Spleen (tissue), 11 donors: ENCODE results near the gene BARHL1. TPM values are rescaled to one million over a fixed set of nuclear protein-coding genes. Genes with fewer than 3 reads are reported as not detected.

Experiments
- DNase-seq: peaks from one replicate; pipeline ENCODE4 v3.0.0-alpha.2; 2020
- H3K27ac ChIP-seq, 8 donors: fragments of 200-600 bp; sonication (generic) in 7 of 8; 1 replicate in 4 of 8; 2 replicates in 4 of 8; pipeline versions ENCODE4 v1.5.0 to v1.8.0; 2016 to 2021; ENCODE audit warnings: inconsistent platforms in 4 of 8, mild to moderate bottlenecking in 4 of 8, moderate library complexity in 1 of 8
- H3K27me3 ChIP-seq, 7 donors: fragments of 200-600 bp; sonication (generic) in 6 of 7; replicated peaks in 1 of 7; 1 replicate in 4 of 7; 2 replicates in 3 of 7; pipeline versions ENCODE4 v1.5.0 to v1.8.0; 2016 to 2021; ENCODE audit warnings: inconsistent platforms in 3 of 7, mild to moderate bottlenecking in 1 of 7
- H3K36me3 ChIP-seq, 6 donors: fragments of 200-600 bp; sonication (generic) in 5 of 6; 1 replicate in 4 of 6; 2 replicates in 2 of 6; pipeline versions ENCODE4 v1.5.0 to v1.8.0; 2016 to 2021; ENCODE audit warnings: inconsistent platforms in 2 of 6
- H3K4me1 ChIP-seq, 6 donors: fragments of 200-600 bp; sonication (generic) in 5 of 6; 1 replicate in 3 of 6; 2 replicates in 3 of 6; pipeline versions ENCODE4 v1.5.0 to v1.8.0; 2016 to 2021; ENCODE audit warnings: inconsistent platforms in 3 of 6
- H3K4me3 ChIP-seq, 8 donors: fragments of 200-600 bp; sonication (generic) in 7 of 8; 1 replicate in 4 of 8; 2 replicates in 4 of 8; pipeline versions ENCODE4 v1.5.0 to v1.8.0; 2016 to 2021; ENCODE audit warnings: inconsistent platforms in 4 of 8, mild to moderate bottlenecking in 4 of 8, moderate library complexity in 2 of 8
- H3K9me3 ChIP-seq, 8 donors: fragments of 200-600 bp; sonication (generic) in 7 of 8; 1 replicate in 4 of 8; 2 replicates in 4 of 8; pipeline versions ENCODE4 v1.5.0 to v1.8.0; 2016 to 2021; ENCODE audit warnings: inconsistent platforms in 4 of 8
- POLR2A ChIP-seq, 3 donors: fragments of 450-650 bp; IDR thresholded peaks; one replicate each; pipeline ENCODE4 v1.5.1; 2017; ENCODE audit warnings: antibody characterized with exemption in 3 of 3, mild to moderate bottlenecking in 1 of 3
- POLR2AphosphoS5 ChIP-seq, 3 donors: sonication (generic); formaldehyde crosslinking; IDR thresholded peaks; one replicate each; pipeline ENCODE4 v1.5.1; 2017; ENCODE audit warnings: antibody characterized with exemption in 3 of 3
- WGBS, 5 donors: extraction: QIAGEN DNeasy Blood & Tissue Kit in 3 of 5; methylation state at CpG; one replicate each; pipeline versions ENCODE4 v1.1.5 to v1.1.7; 2013 to 2018; 5-methylcytosine and 5-hydroxymethylcytosine counted together
- intact Hi-C: fragments of 100-400 bp; cut with DNase I; formaldehyde crosslinking; loops from one replicate; pipeline ENCODE4 v1.15.0; 2023; ENCODE audit warnings: low total_unique reads
- polyA plus RNA-seq, 3 donors: library from polyadenylated mRNA; stranded (reverse); fragments of 200-250 nt; gene quantifications; one replicate each; pipeline ENCODE4 v1.2.1, GENCODE V29; 2013
- total RNA-seq, 7 donors: library from RNA; depleted of rRNA in 3 of 7; stranded (reverse); fragments of >200 nt in 3 of 7; fragmentation: NEBNext Ultra II Directional in 4 of 7; extraction: Animal tissue kit (Norgen Biotek cat#: 25700) in 4 of 7; gene quantifications; one replicate each; pipeline versions ENCODE4 v1.1.0 to v1.2.1, GENCODE V29; 2016 to 2021
- TF ChIP-seq, protein P1 (sequence below), 11 experiments: fragments of 200-600 bp in 7 of 11; fragments of 450-650 bp in 4 of 11; sonication (generic) in 4 of 11; IDR thresholded peaks in 8 of 11; conservative IDR thresholded peaks in 3 of 11; 1 replicate in 7 of 11; 2 replicates in 4 of 11; pipeline versions ENCODE4 v1.4.0 to v1.8.0; 2016 to 2021; ENCODE audit warnings: antibody characterized with exemption in 11 of 11, inconsistent platforms in 4 of 11, mild to moderate bottlenecking in 1 of 11
- donor health status: healthy with polysubstance abuse.
- donor health status: DM: no; HTN: no; CAD: no; lungs with moderate emphysema.
- donor health status: DM: no; HTN: no; CAD: no.
- donor health status: Bipolar disorder and iron deficiency.
- donor health status: healthy.
- donor health status: DM: no; HTN: no; CAD: no.
- donor health status: DM: yes; HTN: yes; CAD: no.

The BARHL1 gene
- total and polyA plus RNA-seq, 10 donors: not detected

GRCh38 chr9:132547052-132547431 is 35.4 kb upstream of the BARHL1 start:
- Histone ChIP-seq H3K27me3 (peaks cover 0 to 32% (median 4%) of the 10 kb centered on the region in 7 donors), H3K36me3 (no peaks in the 10 kb centered on the region), H3K27ac (peak overlapping the region in 3 of 8 donors; percentile 22 to 84 (median 78)), H3K4me1 (peaks cover 0 to 44% (median 23%) of the 10 kb centered on the region in 6 donors), H3K4me3 (no peak overlapping the region), H3K9me3 (no peaks in the 10 kb centered on the region)
- no peak for DNase-seq
- intact Hi-C loops: no loop called here
- TF ChIP-seq, protein P1, sequence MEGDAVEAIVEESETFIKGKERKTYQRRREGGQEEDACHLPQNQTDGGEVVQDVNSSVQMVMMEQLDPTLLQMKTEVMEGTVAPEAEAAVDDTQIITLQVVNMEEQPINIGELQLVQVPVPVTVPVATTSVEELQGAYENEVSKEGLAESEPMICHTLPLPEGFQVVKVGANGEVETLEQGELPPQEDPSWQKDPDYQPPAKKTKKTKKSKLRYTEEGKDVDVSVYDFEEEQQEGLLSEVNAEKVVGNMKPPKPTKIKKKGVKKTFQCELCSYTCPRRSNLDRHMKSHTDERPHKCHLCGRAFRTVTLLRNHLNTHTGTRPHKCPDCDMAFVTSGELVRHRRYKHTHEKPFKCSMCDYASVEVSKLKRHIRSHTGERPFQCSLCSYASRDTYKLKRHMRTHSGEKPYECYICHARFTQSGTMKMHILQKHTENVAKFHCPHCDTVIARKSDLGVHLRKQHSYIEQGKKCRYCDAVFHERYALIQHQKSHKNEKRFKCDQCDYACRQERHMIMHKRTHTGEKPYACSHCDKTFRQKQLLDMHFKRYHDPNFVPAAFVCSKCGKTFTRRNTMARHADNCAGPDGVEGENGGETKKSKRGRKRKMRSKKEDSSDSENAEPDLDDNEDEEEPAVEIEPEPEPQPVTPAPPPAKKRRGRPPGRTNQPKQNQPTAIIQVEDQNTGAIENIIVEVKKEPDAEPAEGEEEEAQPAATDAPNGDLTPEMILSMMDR (IDR thresholded peaks at IDR 0.05 in 8 of 11, conservative IDR thresholded peaks at IDR 0.05 in 3 of 11): no peak
- TF ChIP-seq POLR2A (IDR thresholded peaks at IDR 0.05) (no peak), POLR2AphosphoS5 (IDR thresholded peaks at IDR 0.05) (no peak)
- 68 to 90% (median 78%) methylated on average over 3 to 7 of the region's 7 CpGs for WGBS, 5 donors

DNA sequence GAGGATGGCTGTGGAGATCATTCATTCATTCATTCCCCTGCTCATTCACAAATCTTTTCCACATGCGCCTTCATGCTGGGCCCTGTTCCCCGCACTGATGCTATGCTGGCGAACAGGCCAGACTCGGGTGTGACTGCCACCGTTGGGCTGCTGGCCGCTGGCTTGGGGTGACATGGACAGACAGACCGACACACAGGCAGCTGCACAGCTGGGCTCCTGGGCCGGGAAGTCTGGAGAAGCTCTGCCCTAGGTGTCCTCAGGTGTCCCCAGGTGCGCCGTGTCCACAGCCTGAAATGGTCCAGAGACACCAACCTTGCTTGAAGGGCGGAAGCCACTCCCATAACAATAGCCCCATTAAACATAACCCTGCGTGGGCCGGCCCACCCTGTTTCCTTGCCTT is 35.0 kb upstream of the BARHL1 start:
- no peak for TF ChIP-seq POLR2A (IDR thresholded peaks at IDR 0.05)
- TF ChIP-seq POLR2AphosphoS5 (IDR thresholded peaks at IDR 0.05): no peak
- TF ChIP-seq, protein P1 (IDR thresholded peaks at IDR 0.05 in 8 of 11, conservative IDR thresholded peaks at IDR 0.05 in 3 of 11): no peak
- 77 to 85% (median 79%) methylated on average over 10 to 13 of the region's 13 CpGs for WGBS, 5 donors
- Histone ChIP-seq H3K36me3 (no peaks in the 10 kb centered on the region), H3K27ac (peak overlapping the region in 5 of 8 donors; percentile 22 to 84 (median 78)), H3K4me1 (peaks cover 0 to 44% (median 23%) of the 10 kb centered on the region in 6 donors), H3K27me3 (peaks cover 0 to 32% (median 4%) of the 10 kb centered on the region in 7 donors), H3K9me3 (no peaks in the 10 kb centered on the region), H3K4me3 (no peak overlapping the region)
- intact Hi-C loops: no loop called here
- no peak for DNase-seq

DNA sequence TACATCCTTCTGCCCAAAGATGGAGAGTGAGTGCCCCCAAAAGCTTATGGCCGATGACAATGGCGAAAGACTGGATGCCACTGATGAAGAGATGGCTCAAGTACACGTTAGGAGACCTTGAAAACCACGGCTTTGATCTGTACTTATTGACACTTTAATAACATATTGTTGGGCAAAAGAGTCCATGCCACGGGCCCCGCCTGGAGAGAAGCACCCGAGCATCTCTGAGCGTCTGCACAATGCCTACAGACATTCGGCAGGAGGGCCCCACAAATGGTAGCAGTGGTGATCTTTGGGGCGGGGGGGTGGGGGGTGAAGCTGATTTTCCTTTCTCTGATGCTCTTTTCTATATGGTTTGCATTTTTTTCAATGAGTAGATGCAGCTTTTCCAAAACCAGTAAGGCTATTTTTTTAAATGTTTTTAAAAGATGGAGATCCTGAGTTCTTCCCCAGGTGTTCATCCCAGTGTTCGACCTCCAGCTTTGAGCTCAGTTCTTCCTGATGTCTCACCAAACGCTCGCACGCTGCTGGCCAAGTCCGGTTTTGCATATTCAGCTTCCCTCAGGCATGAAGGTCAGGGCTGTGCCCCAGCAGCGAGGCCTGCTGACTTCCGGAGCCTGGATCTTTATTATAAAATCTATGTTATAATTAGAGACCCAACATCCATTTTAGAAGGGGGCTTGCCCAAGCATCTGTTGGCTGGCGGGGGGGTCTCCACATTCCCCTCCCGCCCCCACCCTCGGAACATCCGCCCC is 34.3 kb upstream of the BARHL1 start:
- no peak for TF ChIP-seq POLR2A (IDR thresholded peaks at IDR 0.05)
- peak in 2 of 3 donors; percentile 58 to 62 for TF ChIP-seq POLR2AphosphoS5 (IDR thresholded peaks at IDR 0.05)
- Histone ChIP-seq H3K27me3 (peaks cover 0 to 32% (median 4%) of the 10 kb centered on the region in 7 donors), H3K9me3 (peaks cover 0 to 4% (median 0%) of the 10 kb centered on the region in 8 donors), H3K4me1 (peaks cover 0 to 44% (median 23%) of the 10 kb centered on the region in 6 donors), H3K36me3 (no peaks in the 10 kb centered on the region), H3K27ac (peak overlapping the region; percentile 48 to 84 (median 74)), H3K4me3 (no peak overlapping the region)
- WGBS, 5 donors: 63 to 79% (median 71%) methylated on average over 21 of the region's 21 CpGs
- no peak for DNase-seq
- intact Hi-C loops: no loop called here

GRCh38 chr9:132548751-132549640 is 33.4 kb upstream of the BARHL1 start:
- peak overlapping the region; percentile 48 to 84 (median 74) for H3K27ac ChIP-seq
- 56 to 70% (median 60%) methylated on average over 17 of the region's 17 CpGs for WGBS, 5 donors
- DNase-seq: no peak
- H3K9me3 ChIP-seq: peaks cover 0 to 6% (median 0%) of the 10 kb centered on the region in 8 donors
- TF ChIP-seq POLR2AphosphoS5 (IDR thresholded peaks at IDR 0.05) (peak in 1 of 3 donors; percentile 58), POLR2A (IDR thresholded peaks at IDR 0.05) (no peak)
- TF ChIP-seq, protein P1 (IDR thresholded peaks at IDR 0.05 in 8 of 11, conservative IDR thresholded peaks at IDR 0.05 in 3 of 11): no peak
- no peak overlapping the region for H3K4me3 ChIP-seq
- intact Hi-C loops: no loop called here
- no peaks in the 10 kb centered on the region for H3K36me3 ChIP-seq
- peaks cover 0 to 29% (median 4%) of the 10 kb centered on the region in 7 donors for H3K27me3 ChIP-seq
- H3K4me1 ChIP-seq: peaks cover 0 to 44% (median 23%) of the 10 kb centered on the region in 6 donors
